Transverse colon (tissue), 4 donors: ENCODE measurements around the gene AOPEP. TPM values are rescaled to one million over a fixed set of nuclear protein-coding genes. Genes with fewer than 3 reads are reported as not detected.

Experiments
- DNase-seq: peaks from one replicate; pipeline ENCODE4 v3.0.0-alpha.2; 2019
- H3K27ac ChIP-seq, 4 donors: fragments of 200-600 bp; sonication (generic); 2 replicates each; pipeline ENCODE4 v1.5.1; 2016 to 2018; ENCODE audit warnings: inconsistent platforms in 4 of 4
- H3K27me3 ChIP-seq: fragments of 200-600 bp; sonication (generic); 2 replicates; pipeline ENCODE4 v1.5.1; 2017; ENCODE audit warnings: inconsistent platforms
- H3K36me3 ChIP-seq, 4 donors: fragments of 200-600 bp; sonication (generic); 2 replicates each; pipeline ENCODE4 v1.5.1; 2017 to 2019; ENCODE audit warnings: inconsistent platforms in 4 of 4
- H3K4me1 ChIP-seq, 4 donors: fragments of 200-600 bp; sonication (generic); 2 replicates each; pipeline ENCODE4 v1.5.1; 2017 to 2020; ENCODE audit warnings: inconsistent platforms in 4 of 4
- H3K4me3 ChIP-seq, 4 donors: fragments of 200-600 bp; sonication (generic); 1 replicate in 1 of 4; 2 replicates in 3 of 4; pipeline versions ENCODE4 v1.5.1 to v1.6.1; 2017 to 2019; ENCODE audit warnings: inconsistent platforms in 4 of 4
- H3K9me3 ChIP-seq, 2 donors: fragments of 200-600 bp; sonication (generic); 2 replicates each; pipeline ENCODE4 v1.5.1; 2017 to 2019; ENCODE audit warnings: inconsistent platforms in 2 of 2
- CTCF ChIP-seq, 5 experiments: fragments of 200-600 bp in 3 of 5; fragments of 450-650 bp in 2 of 5; sonication (generic) in 3 of 5; IDR thresholded peaks; 1 replicate in 2 of 5; 2 replicates in 3 of 5; pipeline ENCODE4 v1.5.1; 2016 to 2017; ENCODE audit warnings: antibody characterized with exemption in 5 of 5, inconsistent platforms in 3 of 5, mild to moderate bottlenecking in 2 of 5, moderate library complexity in 1 of 5
- EP300 ChIP-seq: sonication (generic); formaldehyde crosslinking; IDR thresholded peaks from one replicate; pipeline ENCODE4 v1.6.1; 2017; ENCODE audit warnings: antibody characterized with exemption, low read depth
- POLR2A ChIP-seq: fragments of 450-650 bp; IDR thresholded peaks from one replicate; pipeline ENCODE4 v1.6.1; 2016; ENCODE audit warnings: antibody characterized with exemption, mild to moderate bottlenecking, moderate library complexity
- POLR2AphosphoS5 ChIP-seq, 3 donors: sonication (generic); formaldehyde crosslinking; IDR thresholded peaks; one replicate each; pipeline ENCODE4 v1.6.1; 2016; ENCODE audit warnings: antibody characterized with exemption in 3 of 3
- whole genome bisulfite sequencing, 2 donors: methylation state at CpG; one replicate each; pipeline ENCODE4 v1.1.5; 2018; ENCODE audit warnings: low coverage in 1 of 2; 5-methylcytosine and 5-hydroxymethylcytosine counted together
- in situ Hi-C, 4 donors: fragments of 200-750 bp; cut with MboI; loops; one replicate each; pipeline versions ENCODE4 v1.15.0 to v1.15.1; 2017; ENCODE audit warnings: low sequenced_read_pairs in 3 of 4, low pct_ligation_motif_present in 1 of 4, low pct_unique_long_range_greater_than_20kb in 1 of 4
- intact Hi-C: fragments of 100-400 bp; cut with DNase I; formaldehyde crosslinking; loops from one replicate; pipeline ENCODE4 v1.15.1; 2023; ENCODE audit warnings: low total_unique reads
- total RNA-seq, 4 donors: library from RNA; depleted of rRNA; stranded (reverse); fragments of >200 nt; gene quantifications; one replicate each; pipeline ENCODE4 v1.1.0, GENCODE V29; 2016

The AOPEP gene
- total RNA-seq, 4 donors from 2014 or later = 53.0 to 129 (median 92.7) TPM

- in situ Hi-C loops = no loop called here
Observed at GRCh38 chr9:94900222-94901018, 173.9 kb downstream of the AOPEP start.

GRCh38 chr9:94901019-94901363 lies 174.5 kb downstream of the AOPEP start:
- Histone ChIP-seq H3K4me3 (no peak overlapping the region), H3K9me3 (no peaks in the 10 kb centered on the region), H3K27me3 (no peaks in the 10 kb centered on the region), H3K36me3 (no peaks in the 10 kb centered on the region), H3K4me1 (peaks cover 0 to 18% (median 9%) of the 10 kb centered on the region in 4 donors), H3K27ac (peak overlapping the region; percentile 73 to 81 (median 74))
- no peak for TF ChIP-seq POLR2A
- no peak for TF ChIP-seq CTCF (IDR thresholded peaks at IDR 0.05)
- no peak for TF ChIP-seq POLR2AphosphoS5 (IDR thresholded peaks at IDR 0.05)
- no peak for TF ChIP-seq EP300
- DNase-seq = no peak
- intact Hi-C loops (no loop called here), in situ Hi-C loops (no loop called here)
- 86 to 91% methylated on average over 4 of the region's 4 CpGs for WGBS, 2 donors

More at GRCh38 chr9:94900222-94901018, 173.9 kb downstream of the AOPEP start:
- Histone ChIP-seq H3K27me3 (no peaks in the 10 kb centered on the region), H3K4me1 (peaks cover 0 to 18% (median 9%) of the 10 kb centered on the region in 4 donors), H3K4me3 (no peak overlapping the region), H3K9me3 (no peaks in the 10 kb centered on the region), H3K27ac (peak overlapping the region; percentile 73 to 81 (median 74)), H3K36me3 (no peaks in the 10 kb centered on the region)
- WGBS, 2 donors = 34 to 65% methylated on average over 5 to 10 of the region's 10 CpGs
- TF ChIP-seq POLR2A (no peak), POLR2AphosphoS5 (IDR thresholded peaks at IDR 0.05) (peak in 2 of 3 donors; percentile 42 to 51)
- DNase-seq = no peak
- intact Hi-C loops = no loop called here

- WGBS, 2 donors = 90 to 100% methylated on average over 2 of the region's 2 CpGs
- Histone ChIP-seq H3K36me3 (no peaks in the 10 kb centered on the region), H3K4me1 (peaks cover 0 to 27% (median 18%) of the 10 kb centered on the region in 4 donors), H3K27ac (no peak overlapping the region), H3K4me3 (no peak overlapping the region), H3K27me3 (no peaks in the 10 kb centered on the region), H3K9me3 (no peaks in the 10 kb centered on the region)
- intact Hi-C loops = no loop called here
- DNase-seq = no peak
- in situ Hi-C loops = no loop called here
- TF ChIP-seq EP300 = no peak
Observed at GRCh38 chr9:94903961-94904421, 177.5 kb downstream of the AOPEP start.

- Histone ChIP-seq H3K4me1 (peaks cover 0 to 25% (median 17%) of the 10 kb centered on the region in 4 donors), H3K27me3 (no peaks in the 10 kb centered on the region), H3K36me3 (no peaks in the 10 kb centered on the region), H3K9me3 (no peaks in the 10 kb centered on the region), H3K27ac (no peak overlapping the region), H3K4me3 (no peak overlapping the region)
- no peak for DNase-seq
- TF ChIP-seq EP300 = no peak
- intact Hi-C loops (no loop called here), in situ Hi-C loops (no loop called here)
- 91% methylated on average over 3 of the region's 3 CpGs for WGBS, 2 donors
Observed at GRCh38 chr9:94904806-94905205, 178.3 kb downstream of the AOPEP start.

- no peak overlapping the region for H3K27ac ChIP-seq
- in situ Hi-C loops = no loop called here
- no peak overlapping the region for H3K4me3 ChIP-seq
- intact Hi-C loops = no loop called here
- H3K27me3 ChIP-seq = no peaks in the 10 kb centered on the region
- no peak for TF ChIP-seq CTCF (IDR thresholded peaks at IDR 0.05)
- TF ChIP-seq POLR2AphosphoS5 (IDR thresholded peaks at IDR 0.05) = no peak
- no peak for TF ChIP-seq POLR2A
- TF ChIP-seq EP300 = no peak
- no peak for DNase-seq
- H3K36me3 ChIP-seq = no peaks in the 10 kb centered on the region
- H3K9me3 ChIP-seq = no peaks in the 10 kb centered on the region
- 87 to 100% methylated on average over 1 to 2 of the region's 2 CpGs for WGBS, 2 donors
- H3K4me1 ChIP-seq = peaks cover 0 to 19% (median 15%) of the 10 kb centered on the region in 4 donors
Observed at GRCh38 chr9:94905606-94906005, 179.1 kb downstream of the AOPEP start.
